Mucosa of descending colon (tissue), 3 donors: ENCODE results near the gene TMPRSS4. TPM values are rescaled to one million over a fixed set of nuclear protein-coding genes. Genes with fewer than 3 reads are reported as not detected.

ENCODE experiments used
- ATAC-seq: fragments of 200-7000 bp; cut with Tn5 transposase; one replicate; pipeline ENCODE4 v1.9.1; 2020; ENCODE audit warnings: mild to moderate bottlenecking, moderate library complexity
- DNase-seq, 3 donors: peaks; one replicate each; pipeline ENCODE4 v3.0.0-alpha.2; 2020
- H3K36me3 ChIP-seq: fragments of 200-600 bp; one replicate; pipeline ENCODE4 v1.8.0; 2021; ENCODE audit warnings: low read depth, mild to moderate bottlenecking
- H3K4me1 ChIP-seq: fragments of 200-600 bp; one replicate; pipeline ENCODE4 v1.8.0; 2021; ENCODE audit warnings: low read depth, mild to moderate bottlenecking
- H3K4me3 ChIP-seq: fragments of 200-600 bp; one replicate; pipeline ENCODE4 v1.8.0; 2021; ENCODE audit warnings: mild to moderate bottlenecking
- H3K9me3 ChIP-seq: fragments of 200-600 bp; one replicate; pipeline ENCODE4 v1.8.0; 2021; ENCODE audit warnings: mild to moderate bottlenecking
- CTCF ChIP-seq: fragments of 200-600 bp; IDR thresholded peaks from one replicate; pipeline ENCODE4 v1.8.0; 2022; ENCODE audit warnings: antibody characterized with exemption, mild to moderate bottlenecking
- intact Hi-C, 2 donors: fragments of 100-400 bp; cut with DNase I in 1 of 2; cut with micrococcal nuclease in 1 of 2; formaldehyde crosslinking; loops; one replicate each; pipeline versions ENCODE4 v1.11.0 to v1.11.1; 2022; cut with DNase I, micrococcal nuclease
- total RNA-seq, 3 donors: library from RNA; stranded (reverse); fragmentation: NEBNext Ultra II Directional in 2 of 3; extraction: Animal tissue kit (Norgen Biotek cat#: 25700) in 2 of 3; gene quantifications; one replicate each; pipeline versions ENCODE4 v1.2.1 to v1.2.4, GENCODE V29; 2021 to 2023
- donor health status: DM: no; HTN: no; CAD: no; lungs with moderate emphysema.
- donor health status: DM: no; HTN: no; CAD: no.
- donor health status: DM: no; HTN: yes; CAD: no.

The TMPRSS4 gene
- total RNA-seq, 3 donors from 2014 or later: 159 to 648 (median 243) TPM

DNA sequence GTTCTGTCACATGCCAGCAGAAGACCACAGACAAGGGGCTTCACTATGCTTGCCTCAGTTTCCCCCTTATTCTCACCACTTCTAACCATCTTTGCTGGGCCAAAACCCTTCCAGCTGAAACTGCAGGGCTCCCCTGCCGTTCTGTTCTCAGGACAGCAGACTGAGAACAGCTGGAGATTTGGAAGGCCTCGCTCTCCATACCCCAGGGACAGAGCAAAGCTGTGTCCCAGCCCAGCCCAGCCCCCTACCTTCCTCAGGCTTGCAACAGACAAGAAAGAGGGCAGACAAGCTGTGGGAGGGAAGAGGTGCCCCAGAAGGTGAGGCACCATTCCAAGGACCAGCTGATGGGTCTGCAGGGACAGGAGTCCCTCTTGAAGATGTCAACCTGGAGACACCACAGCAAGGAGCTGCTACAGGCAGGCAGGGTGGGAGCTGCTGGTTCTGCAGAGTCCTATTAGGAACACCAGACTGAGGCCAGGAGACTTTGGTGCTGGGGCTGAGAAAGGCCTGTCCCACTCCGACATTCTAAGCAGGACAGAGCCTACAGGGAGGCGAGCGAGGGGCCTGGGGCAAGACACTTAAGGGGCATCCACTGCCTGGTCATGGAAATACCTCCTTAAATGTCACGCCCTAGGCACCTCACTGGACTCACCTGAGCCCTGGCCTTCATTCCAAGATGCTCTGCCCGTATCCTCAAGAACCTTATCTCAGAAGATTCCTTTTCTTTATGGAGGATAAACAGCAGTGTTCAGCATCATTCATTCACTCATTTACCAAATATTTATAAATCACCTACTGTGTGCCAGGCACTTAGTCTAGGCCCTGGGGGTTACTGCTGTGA is 92.6 kb downstream of the TMPRSS4 start:
- intact Hi-C loops: no loop called here
- peaks cover 7% of the 10 kb centered on the region for H3K4me1 ChIP-seq
- no peak for TF ChIP-seq CTCF
- ATAC-seq: no peak
- H3K4me3 ChIP-seq: no peak overlapping the region
- H3K36me3 ChIP-seq: no peaks in the 10 kb centered on the region
- no peaks in the 10 kb centered on the region for H3K9me3 ChIP-seq
- DNase-seq: no peak

DNA sequence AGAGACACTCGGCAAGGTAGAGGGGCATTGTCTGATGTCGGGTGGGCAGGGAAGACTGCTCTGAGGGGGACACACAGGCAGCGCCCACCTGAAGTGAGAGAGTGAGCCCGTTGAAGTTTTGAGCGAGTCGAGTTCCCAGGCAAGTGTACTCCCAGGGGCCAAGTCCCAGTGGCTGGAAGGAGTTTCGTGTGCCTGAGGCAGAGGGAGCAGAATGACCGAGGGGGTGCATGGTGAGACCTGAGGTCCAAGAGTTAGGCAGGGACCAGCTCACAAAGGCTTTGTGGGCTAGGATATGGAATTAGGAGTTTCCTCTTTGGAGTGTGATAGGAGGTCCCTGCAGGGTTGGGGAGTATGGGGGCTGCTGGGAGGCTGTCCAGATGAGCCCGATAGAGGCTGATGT is 93.4 kb downstream of the TMPRSS4 start:
- Histone ChIP-seq H3K9me3 (no peaks in the 10 kb centered on the region), H3K36me3 (no peaks in the 10 kb centered on the region), H3K4me1 (peaks cover 7% of the 10 kb centered on the region), H3K4me3 (no peak overlapping the region)
- no peak for TF ChIP-seq CTCF
- intact Hi-C loops: no loop called here
- DNase-seq (no peak), ATAC-seq (no peak)

GRCh38 chr11:118170882-118171268 is 94.0 kb downstream of the TMPRSS4 start:
- no peak for TF ChIP-seq CTCF
- DNase-seq: no peak
- Histone ChIP-seq H3K4me3 (no peak overlapping the region), H3K4me1 (peaks cover 7% of the 10 kb centered on the region), H3K9me3 (no peaks in the 10 kb centered on the region), H3K36me3 (no peaks in the 10 kb centered on the region)
- intact Hi-C loops: no loop called here
- ATAC-seq: no peak

Other genes with a start within 250 kb of the TMPRSS4 start
- 100 to 1,000 TPM in 1 of 3 donors, 10 to 100 TPM in 2; 10.2 to 246 (median 15.9) TPM for gene FXYD6, start 200.4 kb upstream of the TMPRSS4 start, total RNA-seq
- gene TMPRSS13, start 147.7 kb upstream of the TMPRSS4 start, total RNA-seq: 1 to 10 TPM in 1 of 3 donors, under 1 TPM in 2; 0.32 to 1.9 (median 0.72) TPM
- 10 to 100 TPM in 2 of 3 donors, 1 to 10 TPM in 1; 9.3 to 25.9 (median 12.5) TPM for gene IL10RA, start 90.7 kb upstream of the TMPRSS4 start, total RNA-seq
- gene SMIM35, start 9.9 kb downstream of the TMPRSS4 start, total RNA-seq: not detected
- gene SCN4B, start 75.7 kb downstream of the TMPRSS4 start, total RNA-seq: 1 to 10 TPM; 1.0 to 2.6 (median 1.2) TPM
- gene SCN2B, start 99.6 kb downstream of the TMPRSS4 start, total RNA-seq: 1 to 10 TPM in 1 of 3 donors, under 1 TPM in 2; 0.23 to 3.7 (median 0.34) TPM
- gene JAML, start 147.9 kb downstream of the TMPRSS4 start, total RNA-seq: 10 to 100 TPM in 1 of 3 donors, 1 to 10 TPM in 2; 7.5 to 15.0 (median 7.7) TPM
- 10 to 100 TPM in 1 of 3 donors, 1 to 10 TPM in 2; 4.9 to 19.6 (median 9.0) TPM for gene MPZL3, start 175.3 kb downstream of the TMPRSS4 start, total RNA-seq
- gene MPZL2, start 187.2 kb downstream of the TMPRSS4 start, total RNA-seq: 10 to 100 TPM; 34.4 to 83.1 (median 72.4) TPM
- gene CD3E, start 227.7 kb downstream of the TMPRSS4 start, total RNA-seq: 1 to 10 TPM; 6.3 to 9.7 (median 9.7) TPM